ENCODE measurements around the gene GPC3. TPM values are rescaled to one million over a fixed set of nuclear protein-coding genes. Genes with fewer than 3 reads are reported as not detected.

The GPC3 gene
- 3.6 and 4.9 TPM in 2 replicates for polyA plus RNA-seq

DNA sequence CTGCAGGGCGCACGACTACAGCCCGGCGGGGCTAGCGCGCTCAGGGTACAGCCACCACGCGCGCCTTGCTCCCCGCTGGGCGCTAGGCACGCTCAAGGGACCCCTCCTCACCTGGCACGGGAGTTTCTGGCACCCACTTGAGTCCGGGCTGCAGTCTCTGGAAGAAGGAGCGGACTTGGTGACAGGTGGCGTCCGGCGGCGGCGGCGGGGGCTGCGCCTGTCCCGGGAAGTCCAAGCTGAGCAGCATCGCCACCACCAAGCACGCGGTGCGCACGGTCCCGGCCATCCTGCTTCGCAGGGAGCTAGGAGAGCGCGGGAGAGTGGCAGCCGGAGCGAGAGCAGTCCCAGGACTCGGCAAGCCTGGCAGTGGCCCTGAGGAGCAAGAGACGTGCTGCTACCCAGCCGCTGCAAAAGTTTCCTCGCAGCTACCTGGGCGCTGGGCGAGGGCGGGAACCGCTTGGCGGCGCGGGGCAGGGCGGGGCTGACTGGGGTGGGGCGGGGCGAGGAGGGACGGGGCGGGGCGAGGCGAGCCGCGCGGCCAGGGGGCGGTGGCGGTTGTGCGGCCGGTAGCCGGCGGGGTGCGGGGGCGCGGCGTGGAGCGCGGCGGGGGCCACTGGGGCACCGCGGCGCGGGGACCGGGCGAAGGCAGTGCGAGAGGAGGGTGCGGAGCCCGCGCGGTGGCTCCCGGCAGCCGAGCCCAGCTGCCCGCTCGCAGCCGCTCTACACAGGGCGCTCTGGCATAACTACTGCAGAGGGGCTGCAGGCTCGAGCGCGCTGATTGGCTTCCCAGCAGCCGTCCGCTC, at the start of gene GPC3:
GPC3 (minus strand) TSS at position 431 of the 803 bp plus-strand sequence.

All from Purkinje cell (primary cell).